Measurements from ENCODE around the gene DLX4. TPM values are rescaled to one million over a fixed set of nuclear protein-coding genes. Genes with fewer than 3 reads are reported as not detected.

Gene DLX4
- polyA plus RNA-seq, 1 donor from 2014 or later, result not detected

DNA sequence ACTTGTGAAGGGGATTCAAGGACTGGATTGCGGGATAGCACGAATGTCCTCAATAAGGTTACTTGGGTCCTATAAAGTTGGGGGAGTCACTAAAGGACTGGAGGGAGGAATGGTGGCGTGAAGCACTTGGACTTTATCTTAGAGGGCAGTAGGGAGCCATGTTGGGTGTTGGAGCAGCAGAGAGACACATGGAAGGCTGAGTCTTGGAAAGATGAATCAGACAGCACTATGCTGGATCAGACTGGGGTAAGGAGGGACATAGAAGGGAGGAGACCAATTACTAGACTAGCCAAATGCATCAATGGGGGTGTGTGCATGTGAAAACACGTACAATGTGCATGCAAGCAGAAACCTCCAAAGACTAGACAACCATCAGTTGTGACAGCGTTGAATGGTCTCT lies 26.0 kb upstream of the DLX4 start:
- Histone ChIP-seq H2AFZ (ENCODE audit: low read depth, low read length) (no peak overlapping the region), H3K9me2 (ENCODE audit: insufficient read depth, low read length) (no peaks in the 10 kb centered on the region), H3K79me2 (replicated peaks; ENCODE audit: insufficient read depth, low read length) (no peaks in the 10 kb centered on the region), H3K9ac (ENCODE audit: low read length) (no peak overlapping the region), H3K36me3 (ENCODE audit: insufficient read depth, low read length) (no peaks in the 10 kb centered on the region), H3K27me3 (ENCODE audit: insufficient read depth, low read depth, low read length) (no peaks in the 10 kb centered on the region), H3K9me3 (ENCODE audit: low read length) (no peaks in the 10 kb centered on the region), H3K4me3 (ENCODE audit: low read length) (no peak overlapping the region), H4K20me1 (ENCODE audit: insufficient read depth) (no peaks in the 10 kb centered on the region), H3K27ac (ENCODE audit: low read length) (no peak overlapping the region), H3F3A (ENCODE audit: insufficient read depth, low read length, poor library complexity, severe bottlenecking) (no peaks in the 10 kb centered on the region), H3K4me2 (ENCODE audit: low read length) (no peak overlapping the region)
- TF ChIP-seq TAF1 (IDR thresholded peaks at IDR 0.05; ENCODE audit: low read depth) (no peak), SMC3 (conservative IDR thresholded peaks at IDR 0.05; ENCODE audit: poor library complexity) (no peak), EP300 (conservative IDR thresholded peaks at IDR 0.05; ENCODE audit: poor library complexity, severe bottlenecking) (no peak), MXI1 (conservative IDR thresholded peaks at IDR 0.05; ENCODE audit: poor library complexity, severe bottlenecking) (no peak), EZH2 (IDR thresholded peaks at IDR 0.05; ENCODE audit: borderline replicate concordance, insufficient read depth, low read length, poor library complexity, severe bottlenecking) (no peak), POLR2AphosphoS5 (IDR thresholded peaks at IDR 0.05) (no peak), RAD21 (conservative IDR thresholded peaks at IDR 0.05) (no peak)
- TF ChIP-seq, protein P1, sequence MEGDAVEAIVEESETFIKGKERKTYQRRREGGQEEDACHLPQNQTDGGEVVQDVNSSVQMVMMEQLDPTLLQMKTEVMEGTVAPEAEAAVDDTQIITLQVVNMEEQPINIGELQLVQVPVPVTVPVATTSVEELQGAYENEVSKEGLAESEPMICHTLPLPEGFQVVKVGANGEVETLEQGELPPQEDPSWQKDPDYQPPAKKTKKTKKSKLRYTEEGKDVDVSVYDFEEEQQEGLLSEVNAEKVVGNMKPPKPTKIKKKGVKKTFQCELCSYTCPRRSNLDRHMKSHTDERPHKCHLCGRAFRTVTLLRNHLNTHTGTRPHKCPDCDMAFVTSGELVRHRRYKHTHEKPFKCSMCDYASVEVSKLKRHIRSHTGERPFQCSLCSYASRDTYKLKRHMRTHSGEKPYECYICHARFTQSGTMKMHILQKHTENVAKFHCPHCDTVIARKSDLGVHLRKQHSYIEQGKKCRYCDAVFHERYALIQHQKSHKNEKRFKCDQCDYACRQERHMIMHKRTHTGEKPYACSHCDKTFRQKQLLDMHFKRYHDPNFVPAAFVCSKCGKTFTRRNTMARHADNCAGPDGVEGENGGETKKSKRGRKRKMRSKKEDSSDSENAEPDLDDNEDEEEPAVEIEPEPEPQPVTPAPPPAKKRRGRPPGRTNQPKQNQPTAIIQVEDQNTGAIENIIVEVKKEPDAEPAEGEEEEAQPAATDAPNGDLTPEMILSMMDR (IDR thresholded peaks at IDR 0.05; ENCODE audit: poor library complexity, severe bottlenecking), result no peak
- TF ChIP-seq, protein P2, sequence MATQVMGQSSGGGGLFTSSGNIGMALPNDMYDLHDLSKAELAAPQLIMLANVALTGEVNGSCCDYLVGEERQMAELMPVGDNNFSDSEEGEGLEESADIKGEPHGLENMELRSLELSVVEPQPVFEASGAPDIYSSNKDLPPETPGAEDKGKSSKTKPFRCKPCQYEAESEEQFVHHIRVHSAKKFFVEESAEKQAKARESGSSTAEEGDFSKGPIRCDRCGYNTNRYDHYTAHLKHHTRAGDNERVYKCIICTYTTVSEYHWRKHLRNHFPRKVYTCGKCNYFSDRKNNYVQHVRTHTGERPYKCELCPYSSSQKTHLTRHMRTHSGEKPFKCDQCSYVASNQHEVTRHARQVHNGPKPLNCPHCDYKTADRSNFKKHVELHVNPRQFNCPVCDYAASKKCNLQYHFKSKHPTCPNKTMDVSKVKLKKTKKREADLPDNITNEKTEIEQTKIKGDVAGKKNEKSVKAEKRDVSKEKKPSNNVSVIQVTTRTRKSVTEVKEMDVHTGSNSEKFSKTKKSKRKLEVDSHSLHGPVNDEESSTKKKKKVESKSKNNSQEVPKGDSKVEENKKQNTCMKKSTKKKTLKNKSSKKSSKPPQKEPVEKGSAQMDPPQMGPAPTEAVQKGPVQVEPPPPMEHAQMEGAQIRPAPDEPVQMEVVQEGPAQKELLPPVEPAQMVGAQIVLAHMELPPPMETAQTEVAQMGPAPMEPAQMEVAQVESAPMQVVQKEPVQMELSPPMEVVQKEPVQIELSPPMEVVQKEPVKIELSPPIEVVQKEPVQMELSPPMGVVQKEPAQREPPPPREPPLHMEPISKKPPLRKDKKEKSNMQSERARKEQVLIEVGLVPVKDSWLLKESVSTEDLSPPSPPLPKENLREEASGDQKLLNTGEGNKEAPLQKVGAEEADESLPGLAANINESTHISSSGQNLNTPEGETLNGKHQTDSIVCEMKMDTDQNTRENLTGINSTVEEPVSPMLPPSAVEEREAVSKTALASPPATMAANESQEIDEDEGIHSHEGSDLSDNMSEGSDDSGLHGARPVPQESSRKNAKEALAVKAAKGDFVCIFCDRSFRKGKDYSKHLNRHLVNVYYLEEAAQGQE (IDR thresholded peaks at IDR 0.05; ENCODE audit: borderline replicate concordance), result no peak

DNA sequence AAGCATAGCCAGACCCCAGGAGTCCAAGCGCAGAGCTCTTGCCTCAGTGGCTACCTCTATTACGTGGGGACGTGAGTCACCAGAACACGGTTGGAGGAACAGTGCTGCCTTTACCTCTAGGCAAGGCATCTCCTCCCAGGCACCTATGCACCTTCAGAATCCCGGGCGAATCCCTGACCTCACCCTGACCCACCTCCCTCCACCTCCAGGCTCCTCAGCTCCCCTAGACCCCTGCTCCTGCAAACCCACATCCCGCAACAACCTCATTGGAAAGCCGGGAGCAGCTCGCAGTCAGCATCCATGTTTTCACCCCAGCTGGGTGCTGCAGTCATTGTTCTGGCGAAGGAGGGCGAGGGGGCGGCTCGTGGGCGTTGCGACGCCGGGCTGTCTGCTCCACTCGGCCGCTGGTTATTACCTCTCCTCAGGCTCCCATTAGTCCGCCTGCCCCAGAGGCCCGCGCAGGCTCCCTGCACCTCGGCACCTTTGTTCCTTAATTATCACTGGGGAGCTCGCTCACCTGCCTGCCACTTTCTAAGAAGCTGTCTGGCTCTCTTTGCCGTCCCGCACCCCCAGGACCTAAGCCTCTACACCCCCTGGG lies 24.6 kb upstream of the DLX4 start:
- TF ChIP-seq MXI1 (conservative IDR thresholded peaks at IDR 0.05; ENCODE audit: poor library complexity, severe bottlenecking), result no peak
- TF ChIP-seq RAD21 (conservative IDR thresholded peaks at IDR 0.05), result no peak
- no peak for TF ChIP-seq SMC3 (conservative IDR thresholded peaks at IDR 0.05; ENCODE audit: poor library complexity)
- no peak for TF ChIP-seq POLR2AphosphoS5 (IDR thresholded peaks at IDR 0.05)
- TF ChIP-seq EP300 (conservative IDR thresholded peaks at IDR 0.05; ENCODE audit: poor library complexity, severe bottlenecking), result no peak
- H3K4me3 ChIP-seq (ENCODE audit: low read length), result no peak overlapping the region
- H4K20me1 ChIP-seq (ENCODE audit: insufficient read depth), result no peaks in the 10 kb centered on the region
- H3K36me3 ChIP-seq (ENCODE audit: insufficient read depth, low read length), result no peaks in the 10 kb centered on the region
- no peak overlapping the region for H3K9ac ChIP-seq (ENCODE audit: low read length)
- H3K27me3 ChIP-seq (ENCODE audit: insufficient read depth, low read depth, low read length), result no peaks in the 10 kb centered on the region
- H3K79me2 ChIP-seq (replicated peaks; ENCODE audit: insufficient read depth, low read length), result no peaks in the 10 kb centered on the region
- H3K4me2 ChIP-seq (ENCODE audit: low read length), result no peak overlapping the region
- no peaks in the 10 kb centered on the region for H3F3A ChIP-seq (ENCODE audit: insufficient read depth, low read length, poor library complexity, severe bottlenecking)
- H3K9me3 ChIP-seq (ENCODE audit: low read length), result no peaks in the 10 kb centered on the region
- H3K27ac ChIP-seq (ENCODE audit: low read length), result no peak overlapping the region
- H2AFZ ChIP-seq (ENCODE audit: low read depth, low read length), result no peak overlapping the region
- H3K9me2 ChIP-seq (ENCODE audit: insufficient read depth, low read length), result no peaks in the 10 kb centered on the region
